Mesenchymal stem cell (in vitro differentiated cells and primary cell): ENCODE data around the gene HOXB3.

ENCODE experiments used
- DNase-seq: peaks from one replicate; pipeline ENCODE4 v3.0.0-alpha.2; 2013
- H2AFZ ChIP-seq: one replicate; pipeline ENCODE4 v1.6.1; 2013; ENCODE audit warnings: low read depth, mild to moderate bottlenecking, control low read depth, inconsistent platforms, low read length, moderate library complexity
- H2AK5ac ChIP-seq: 2 replicates; pipeline ENCODE4 v1.6.1; 2013; ENCODE audit warnings: low read length, moderate library complexity, mild to moderate bottlenecking, inconsistent platforms; ENCODE audit not compliant: severe bottlenecking
- H2BK120ac ChIP-seq: one replicate; pipeline ENCODE4 v1.6.1; 2013; ENCODE audit warnings: low read depth, mild to moderate bottlenecking, inconsistent platforms, low read length, moderate library complexity
- H2BK12ac ChIP-seq, 2 experiments: one replicate each; pipeline ENCODE4 v1.6.1; 2013; ENCODE audit warnings: inconsistent platforms in 2 of 2, low read length in 2 of 2, mild to moderate bottlenecking in 2 of 2, moderate library complexity in 2 of 2, control low read depth in 1 of 2
- H2BK15ac ChIP-seq: one replicate; pipeline ENCODE4 v1.6.1; 2013; ENCODE audit warnings: mild to moderate bottlenecking, low read depth, inconsistent platforms; ENCODE audit not compliant: poor library complexity, severe bottlenecking
- H2BK5ac ChIP-seq: 2 replicates; pipeline ENCODE4 v1.6.1; 2013; ENCODE audit warnings: low read depth, mild to moderate bottlenecking, low read length, control low read depth, inconsistent platforms; ENCODE audit not compliant: poor library complexity, severe bottlenecking
- H3K14ac ChIP-seq, 2 experiments: one replicate each; pipeline ENCODE4 v1.6.1; 2013; ENCODE audit warnings: inconsistent platforms in 2 of 2, low read length in 2 of 2, control low read depth in 1 of 2, mild to moderate bottlenecking in 1 of 2, moderate library complexity in 1 of 2
- H3K18ac ChIP-seq, 2 experiments: one replicate each; pipeline ENCODE4 v1.6.1; 2013; ENCODE audit warnings: inconsistent platforms in 2 of 2, low read length in 2 of 2, control low read depth in 1 of 2, low read depth in 1 of 2, mild to moderate bottlenecking in 1 of 2
- H3K23ac ChIP-seq, 2 experiments: one replicate each; pipeline ENCODE4 v1.6.1; 2013; ENCODE audit warnings: inconsistent platforms in 2 of 2, low read length in 2 of 2, mild to moderate bottlenecking in 2 of 2, moderate library complexity in 2 of 2, control low read depth in 1 of 2
- H3K27ac ChIP-seq: 2 replicates; pipeline ENCODE4 v1.5.1; 2013; ENCODE audit warnings: mild to moderate bottlenecking, moderate library complexity, low read length, control low read depth, inconsistent platforms; ENCODE audit not compliant: poor library complexity, severe bottlenecking
- H3K27me3 ChIP-seq, 2 experiments: 2 replicates each; pipeline versions ENCODE4 v1.6.1 to v1.7.0; 2013; ENCODE audit warnings: low read length in 2 of 2, mild to moderate bottlenecking in 2 of 2, moderate library complexity in 2 of 2, control low read depth in 1 of 2, inconsistent platforms in 1 of 2; ENCODE audit not compliant: control insufficient read depth in 1 of 2, insufficient read depth in 1 of 2
- H3K36me3 ChIP-seq, 2 experiments: 2 replicates each; pipeline versions ENCODE4 v1.6.1 to v1.7.0; 2013; ENCODE audit warnings: low read length in 2 of 2, control low read depth in 1 of 2, inconsistent platforms in 1 of 2, low read depth in 1 of 2, mild to moderate bottlenecking in 1 of 2; ENCODE audit not compliant: insufficient read depth in 2 of 2, control insufficient read depth in 1 of 2
- H3K4ac ChIP-seq, 2 experiments: one replicate each; pipeline ENCODE4 v1.6.1; 2013; ENCODE audit warnings: inconsistent platforms in 2 of 2, low read length in 2 of 2, mild to moderate bottlenecking in 2 of 2, moderate library complexity in 2 of 2, control low read depth in 1 of 2, low read depth in 1 of 2
- H3K4me1 ChIP-seq: 2 replicates; pipeline ENCODE4 v1.6.1; 2013; ENCODE audit warnings: low read depth, low read length, control low read depth; ENCODE audit not compliant: control insufficient read depth, insufficient read depth
- H3K4me2 ChIP-seq: 2 replicates; pipeline ENCODE4 v1.6.1; 2013; ENCODE audit warnings: low read length, mild to moderate bottlenecking, inconsistent platforms; ENCODE audit not compliant: poor library complexity, severe bottlenecking
- H3K4me3 ChIP-seq, 2 experiments: 2 replicates each; pipeline versions ENCODE4 v1.5.1 to v1.7.0; 2013; ENCODE audit warnings: low read length in 2 of 2, mild to moderate bottlenecking in 2 of 2, control low read depth in 1 of 2, low read depth in 1 of 2; ENCODE audit not compliant: insufficient read depth in 1 of 2
- H3K79me1 ChIP-seq: replicated peaks from 2 replicates; pipeline ENCODE4 v1.6.1; 2013; ENCODE audit warnings: mild to moderate bottlenecking, control low read depth, low read length, inconsistent platforms; ENCODE audit not compliant: poor library complexity, severe bottlenecking
- H3K9ac ChIP-seq: 2 replicates; pipeline ENCODE4 v1.7.0; 2013; ENCODE audit warnings: mild to moderate bottlenecking, low read length, moderate library complexity
- H3K9me3 ChIP-seq: 2 replicates; pipeline ENCODE4 v1.7.0; 2013; ENCODE audit warnings: mild to moderate bottlenecking, low read length; ENCODE audit not compliant: control insufficient read depth
- H4K8ac ChIP-seq: one replicate; pipeline ENCODE4 v1.6.1; 2013; ENCODE audit warnings: inconsistent platforms, mild to moderate bottlenecking, low read length, moderate library complexity
- H4K91ac ChIP-seq: one replicate; pipeline ENCODE4 v1.6.1; 2013; ENCODE audit warnings: mild to moderate bottlenecking, low read length, inconsistent platforms
- WGBS: methylation state at CpG from one replicate; pipeline ENCODE4 v1.1.7; 2013; ENCODE audit warnings: mixed read lengths; 5-methylcytosine and 5-hydroxymethylcytosine counted together

HOXB3 gene

GRCh38 chr17:48623583-48623982 is 33.5 kb upstream of the HOXB3 start:
- no peak overlapping the region for H2BK15ac ChIP-seq
- peak overlapping the region in 1 of 2 experiments; percentile 87 for H3K14ac ChIP-seq
- peak overlapping the region in 1 of 2 experiments; percentile 87 for H3K4ac ChIP-seq
- peak overlapping the region in 1 of 2 experiments; percentile 91 for H3K23ac ChIP-seq
- H3K9me3 ChIP-seq: peaks cover 3% of the 10 kb centered on the region
- no peak overlapping the region for H3K4me2 ChIP-seq
- H3K4me3 ChIP-seq: no peak overlapping the region
- no peak overlapping the region for H4K8ac ChIP-seq
- H3K27me3 ChIP-seq: peaks cover 94 to 97% of the 10 kb centered on the region in 2 experiments
- H4K91ac ChIP-seq: no peak overlapping the region
- H2BK5ac ChIP-seq: no peak overlapping the region
- H3K79me1 ChIP-seq: no peaks in the 10 kb centered on the region
- peaks cover 29% of the 10 kb centered on the region for H3K4me1 ChIP-seq
- no peak overlapping the region for H3K9ac ChIP-seq
- H2BK12ac ChIP-seq: peak overlapping the region in 1 of 2 experiments; percentile 93
- H2AFZ ChIP-seq: no peak overlapping the region
- no peak overlapping the region for H2BK120ac ChIP-seq
- peak; percentile 85 for DNase-seq
- no peak overlapping the region for H2AK5ac ChIP-seq
- H3K18ac ChIP-seq: peak overlapping the region in 1 of 2 experiments; percentile 80
- no peak overlapping the region for H3K27ac ChIP-seq
- WGBS: 2% methylated on average over 3 of the region's 4 CpGs
- no peaks in the 10 kb centered on the region for H3K36me3 ChIP-seq

- H3K27me3 ChIP-seq: peaks cover 93 to 94% of the 10 kb centered on the region in 2 experiments
- no peak overlapping the region for H2AFZ ChIP-seq
- no peak overlapping the region for H4K91ac ChIP-seq
- peak; percentile 62 for DNase-seq
- no peak overlapping the region for H2BK15ac ChIP-seq
- no peak overlapping the region for H3K4me2 ChIP-seq
- no peaks in the 10 kb centered on the region for H3K79me1 ChIP-seq
- H2BK12ac ChIP-seq: peak overlapping the region in 1 of 2 experiments; percentile 93
- H3K18ac ChIP-seq: peak overlapping the region; percentile 67 to 80
- H3K36me3 ChIP-seq: no peaks in the 10 kb centered on the region
- no peak overlapping the region for H2BK120ac ChIP-seq
- H3K4ac ChIP-seq: peak overlapping the region in 1 of 2 experiments; percentile 87
- no peak overlapping the region for H2AK5ac ChIP-seq
- peak overlapping the region; percentile 8 for H4K8ac ChIP-seq
- peak overlapping the region in 1 of 2 experiments; percentile 87 for H3K14ac ChIP-seq
- H3K27ac ChIP-seq: no peak overlapping the region
- 18% methylated on average over 11 of the region's 11 CpGs for WGBS
- H3K4me1 ChIP-seq: peaks cover 30% of the 10 kb centered on the region
- H2BK5ac ChIP-seq: no peak overlapping the region
- peaks cover 2% of the 10 kb centered on the region for H3K9me3 ChIP-seq
- H3K4me3 ChIP-seq: no peak overlapping the region
- H3K9ac ChIP-seq: no peak overlapping the region
- H3K23ac ChIP-seq: peak overlapping the region in 1 of 2 experiments; percentile 91
Observed at GRCh38 chr17:48622857-48623256, 32.8 kb upstream of the HOXB3 start.

- Histone ChIP-seq H4K8ac (peak overlapping the region; percentile 35), H3K23ac (peak overlapping the region in 1 of 2 experiments; percentile 34), H3K18ac (peak overlapping the region; percentile 92), H3K79me1 (no peaks in the 10 kb centered on the region), H3K27ac (no peak overlapping the region), H3K14ac (peak overlapping the region in 1 of 2 experiments; percentile 87), H2AFZ (no peak overlapping the region), H3K36me3 (no peaks in the 10 kb centered on the region), H2BK15ac (peak overlapping the region; percentile 68), H3K27me3 (peaks cover 93 to 94% of the 10 kb centered on the region in 2 experiments), H2AK5ac (no peak overlapping the region), H3K4me1 (peaks cover 34% of the 10 kb centered on the region), H3K9ac (no peak overlapping the region), H3K4me2 (no peak overlapping the region), H2BK12ac (peak overlapping the region; percentile 31 to 84), H4K91ac (peak overlapping the region; percentile 62), H3K9me3 (no peaks in the 10 kb centered on the region), H3K4me3 (no peak overlapping the region), H2BK120ac (no peak overlapping the region), H2BK5ac (no peak overlapping the region), H3K4ac (peak overlapping the region; percentile 32 to 93)
- DNase-seq: peak; percentile 67
- 7% methylated on average over 40 of the region's 41 CpGs for WGBS
Observed at GRCh38 chr17:48621410-48622392, 31.7 kb upstream of the HOXB3 start.
